NCI-H2029 (cell line): ENCODE data around the gene GALNT4.
A peak's percentile ranks its signal among the peaks of the same experiment; 100 is the strongest.

Source experiments
- DNase-seq: peaks from one replicate; lab custom pipeline; 2025; lab: John Stamatoyannopoulos, UW

Gene GALNT4

DNA sequence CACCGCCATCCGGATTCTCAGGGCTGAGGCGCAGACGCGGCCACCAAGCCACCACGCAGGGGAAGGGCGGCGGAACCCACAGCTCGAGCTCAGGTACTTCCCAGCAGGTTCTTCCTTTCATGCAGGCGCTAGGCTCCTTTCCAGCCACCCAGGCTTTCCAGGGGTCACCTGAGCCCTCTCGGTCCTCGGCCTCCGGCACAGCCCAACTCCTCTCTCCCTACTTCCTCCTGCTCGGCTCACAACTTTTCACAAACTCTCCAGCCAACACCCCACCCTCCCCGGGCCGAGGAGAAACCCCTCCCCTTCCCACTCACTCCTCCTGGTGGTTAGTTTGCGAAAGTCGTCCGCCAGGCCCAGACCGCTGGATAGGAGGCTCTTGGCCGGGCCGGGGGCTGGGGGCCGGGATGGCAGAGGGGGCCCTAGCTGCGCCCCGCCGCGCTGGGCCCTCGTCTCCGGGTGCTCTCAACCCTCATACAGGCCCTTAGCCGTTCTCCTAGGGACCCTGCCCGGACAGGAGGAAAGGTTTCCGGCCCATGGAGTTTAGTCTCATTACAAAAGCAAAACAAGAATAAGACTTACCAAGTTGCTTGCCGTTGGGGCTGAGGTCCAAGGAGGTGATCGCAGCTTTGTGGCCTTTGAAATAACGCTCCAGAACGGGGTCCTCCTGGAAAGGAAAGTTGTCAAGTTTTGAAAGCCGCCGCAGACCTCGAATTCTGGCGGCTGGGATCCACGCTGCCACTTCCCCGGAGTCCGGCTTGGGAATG is at the start of gene GALNT4:
Gene GALNT4 (minus strand): TSS at position 256 of the 764 bp plus-strand sequence. CDS start 247 bp downstream, at position 9.
- peak; percentile 31 for DNase-seq

DNA sequence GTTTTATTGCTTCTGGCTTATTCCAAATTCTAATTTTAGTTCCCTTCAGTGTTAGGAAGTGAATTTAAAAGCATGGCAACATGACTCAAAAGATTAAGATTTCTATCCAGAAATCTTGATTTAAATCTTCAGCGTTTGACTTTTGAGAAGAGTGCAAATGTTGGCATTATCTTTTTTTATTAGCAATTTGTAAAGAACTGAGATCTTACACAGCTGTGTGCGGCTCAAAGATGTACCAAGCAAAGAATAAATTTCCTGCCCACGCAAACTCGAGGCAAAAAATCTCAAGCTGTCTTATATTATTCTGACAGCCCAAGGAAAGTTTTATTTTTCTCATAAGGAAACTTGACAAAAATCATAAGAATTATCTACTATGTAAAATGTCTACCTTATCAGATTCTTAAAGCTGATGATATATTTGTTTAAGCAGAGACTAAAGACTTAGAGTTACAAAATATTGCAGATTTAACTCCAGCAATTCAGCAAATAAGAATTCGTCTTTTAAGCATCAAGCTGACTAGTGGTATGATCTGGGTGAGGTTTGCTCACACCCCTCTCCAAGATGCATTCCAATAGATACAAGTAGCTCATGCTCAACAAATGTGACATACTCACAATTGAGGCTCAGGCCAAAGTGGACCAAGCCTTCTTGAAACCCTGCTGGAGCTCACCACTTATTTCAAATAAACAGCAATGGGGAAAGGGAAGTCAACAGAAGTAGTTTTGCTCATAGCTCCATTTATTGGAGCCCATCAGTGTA is 48.6 kb upstream of the GALNT4 start:
- no peak for DNase-seq

- DNase-seq = no peak
Observed at GRCh38 chr12:89571491-89572195, 47.0 kb upstream of the GALNT4 start.

DNA sequence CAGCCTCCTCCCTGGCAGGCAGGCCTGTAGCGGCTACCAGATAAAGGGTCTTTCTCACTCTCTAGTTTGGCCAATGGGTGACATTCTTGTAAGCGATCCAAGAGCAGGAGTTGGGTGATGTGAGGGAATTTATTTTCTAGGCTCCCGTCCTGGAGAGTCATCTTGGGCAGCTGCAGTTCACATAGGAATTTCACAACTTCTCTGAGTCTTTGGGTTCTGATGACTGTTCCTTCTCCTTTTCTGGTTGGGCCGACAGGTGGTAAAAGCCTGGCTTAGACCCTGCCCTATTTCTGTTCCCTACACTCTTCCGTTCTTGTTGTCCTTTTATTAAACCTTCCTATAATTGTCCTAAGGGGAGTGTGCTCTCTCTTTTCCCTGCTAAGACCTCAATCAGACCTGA is 43.9 kb upstream of the GALNT4 start:
- DNase-seq = no peak

DNA sequence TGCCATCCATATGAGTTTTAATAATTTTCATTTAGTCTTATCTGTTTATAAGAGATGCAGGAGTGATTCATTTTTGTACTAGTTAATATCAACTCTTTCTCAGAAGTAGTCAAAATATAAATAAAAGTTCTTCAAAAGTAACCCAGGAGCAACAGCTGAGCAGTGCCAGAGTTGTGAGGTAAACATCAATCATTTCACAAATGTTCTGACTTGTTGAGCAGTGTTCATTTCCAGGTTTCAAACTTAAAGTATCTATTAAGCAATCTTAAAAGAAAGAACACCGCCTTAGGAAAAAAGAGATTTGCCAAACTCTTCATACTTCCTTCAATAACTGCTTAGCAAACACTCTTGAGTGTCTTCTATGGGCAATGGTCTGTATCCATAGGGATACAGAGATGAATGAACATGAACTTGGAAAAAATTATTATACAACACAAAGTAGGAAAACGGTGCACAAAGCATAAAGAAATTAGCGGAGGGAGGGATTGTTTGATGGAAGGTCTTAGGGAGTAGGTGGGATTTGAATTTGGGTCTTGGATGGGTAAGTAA is 43.2 kb upstream of the GALNT4 start:
- DNase-seq = no peak

GRCh38 chr12:89566615-89567014 is 42.0 kb upstream of the GALNT4 start:
- DNase-seq = peak; percentile 23

- no peak for DNase-seq
Observed at GRCh38 chr12:89565002-89565401, 40.4 kb upstream of the GALNT4 start.

- no peak for DNase-seq
Observed at GRCh38 chr12:89559753-89560152, 35.2 kb upstream of the GALNT4 start.

GRCh38 chr12:89556976-89557375 is 32.4 kb upstream of the GALNT4 start:
- peak; percentile 4 for DNase-seq

GRCh38 chr12:89552376-89552775 is 27.8 kb upstream of the GALNT4 start:
- DNase-seq = no peak

DNA sequence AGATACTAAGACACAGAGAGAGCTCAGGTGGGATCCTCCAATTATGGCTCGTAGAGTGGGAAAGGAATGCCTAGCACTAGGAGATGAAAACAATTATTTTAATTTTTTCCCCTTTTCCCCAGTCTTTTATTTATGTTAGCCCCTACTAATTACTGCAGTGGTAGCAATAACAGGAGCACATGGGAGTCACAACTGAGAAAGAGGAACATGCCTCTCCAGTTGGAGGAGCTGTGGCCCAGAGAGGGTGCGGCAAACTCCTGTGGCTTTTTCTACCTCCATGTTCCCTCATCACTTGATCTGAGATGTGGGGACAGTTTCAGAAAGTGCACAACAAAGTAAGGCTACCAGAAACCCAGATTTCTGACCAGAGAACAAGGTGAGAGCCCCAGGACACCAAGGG is 27.2 kb upstream of the GALNT4 start:
- DNase-seq = no peak

DNA sequence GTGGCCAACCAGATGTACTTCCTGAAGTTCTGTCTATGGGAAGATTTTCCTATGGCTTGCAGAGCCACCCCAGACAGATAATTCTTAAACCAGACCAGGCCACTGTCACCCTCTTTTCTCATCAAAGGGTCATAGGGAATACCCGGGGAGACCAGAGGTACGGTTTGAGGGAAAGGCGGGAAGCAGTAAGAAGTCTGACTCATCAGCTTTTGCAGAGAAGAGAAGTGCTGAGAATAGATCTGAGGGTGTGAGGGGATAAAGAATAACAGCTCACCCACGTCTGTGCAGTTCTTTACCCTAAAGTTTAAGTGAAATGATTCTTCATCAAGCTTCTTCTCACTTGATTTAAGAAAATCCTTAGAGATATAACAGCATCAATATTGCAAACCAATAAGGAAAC is 22.5 kb upstream of the GALNT4 start:
- DNase-seq = no peak

GRCh38 chr12:89546151-89546550 is 21.6 kb upstream of the GALNT4 start:
- no peak for DNase-seq

DNA sequence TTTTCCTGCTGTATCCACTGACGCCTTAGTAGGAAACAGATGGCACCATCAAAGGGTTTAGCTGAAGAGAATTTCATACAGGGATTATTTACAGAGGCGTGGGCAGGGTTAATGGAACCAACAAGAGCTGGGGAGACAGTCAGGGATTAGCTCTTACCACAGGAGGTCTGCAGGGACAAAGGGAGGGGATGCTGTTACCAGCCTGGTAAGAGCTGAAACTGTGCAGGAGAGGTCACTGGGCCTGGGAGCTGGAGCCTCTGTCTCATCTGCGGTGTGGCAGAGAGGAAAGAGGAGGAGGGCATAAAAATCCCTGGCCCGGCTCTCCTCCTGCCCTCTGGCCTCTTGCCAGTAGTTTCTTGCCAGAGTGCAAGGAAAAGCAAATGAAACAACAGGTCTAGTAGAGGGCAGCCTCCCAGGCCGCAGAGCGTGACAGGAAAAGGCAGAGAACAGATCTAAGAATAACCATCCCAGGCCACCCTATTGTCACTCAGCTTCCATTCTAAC is 20.1 kb upstream of the GALNT4 start:
- DNase-seq = peak; percentile 81

DNA sequence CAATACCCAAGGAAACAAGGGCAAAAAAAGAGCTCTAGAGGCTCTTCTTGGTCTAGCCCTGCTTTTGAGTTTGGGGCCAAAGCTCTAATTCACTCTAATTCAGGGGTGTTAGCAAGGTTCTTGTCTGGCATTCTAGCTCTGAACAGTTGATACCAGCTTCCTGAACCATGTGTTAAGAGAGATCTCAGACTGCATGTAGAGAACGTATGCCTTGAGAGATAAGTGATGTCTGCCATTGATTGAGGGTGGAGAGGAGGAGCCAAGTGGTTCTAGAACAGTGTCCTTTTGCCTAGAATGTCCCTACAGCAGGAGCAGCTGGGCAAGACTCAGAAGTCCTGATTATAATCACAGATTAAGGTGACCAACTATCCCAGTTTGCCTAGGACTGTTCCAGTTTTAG is 19.4 kb upstream of the GALNT4 start:
- DNase-seq = no peak

GRCh38 chr12:89542912-89543592 is 18.5 kb upstream of the GALNT4 start:
- peak; percentile 84 for DNase-seq

GRCh38 chr12:89542236-89542635 is 17.6 kb upstream of the GALNT4 start:
- no peak for DNase-seq

GRCh38 chr12:89540586-89540985 is 16.0 kb upstream of the GALNT4 start:
- no peak for DNase-seq

- DNase-seq = no peak
Observed at GRCh38 chr12:89539426-89540223, 15.0 kb upstream of the GALNT4 start.

DNA sequence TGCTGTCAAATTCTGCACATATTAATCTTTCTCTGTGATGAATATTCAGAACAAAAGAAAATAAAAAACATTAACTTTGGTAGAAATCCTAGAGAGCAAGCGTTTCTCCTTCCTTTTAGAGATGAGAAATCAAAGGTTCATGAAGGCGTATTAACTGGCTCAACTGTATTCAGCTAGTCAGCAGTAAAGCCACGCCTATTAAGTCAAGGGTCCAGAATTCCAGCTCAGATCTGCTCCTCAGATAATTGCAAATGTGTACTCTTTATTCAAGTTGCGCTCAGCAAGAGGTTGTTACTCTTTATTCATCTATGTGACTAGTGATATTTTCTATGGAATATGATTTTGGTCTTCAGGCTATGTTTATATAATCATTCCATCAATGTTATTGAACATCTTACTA is 14.3 kb upstream of the GALNT4 start:
- no peak for DNase-seq

DNA sequence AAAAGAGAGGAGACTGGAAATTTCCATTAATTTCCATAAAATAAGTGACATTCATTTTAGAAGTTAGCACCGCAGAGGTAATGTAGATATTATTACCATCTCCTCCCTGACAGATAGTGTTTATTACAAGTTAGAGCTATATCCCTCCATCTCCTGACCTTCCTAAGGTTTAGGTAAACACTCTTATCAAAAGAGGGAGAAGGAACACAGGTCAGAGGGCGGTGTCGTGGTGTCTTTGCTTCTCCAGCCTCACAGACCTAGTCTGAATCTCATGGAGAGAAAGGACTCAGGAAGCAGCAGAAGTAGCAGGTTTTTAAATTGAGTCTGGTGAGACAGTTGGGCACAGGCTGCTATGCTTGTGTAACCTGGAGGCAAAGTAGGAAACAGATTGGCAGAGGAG is 12.8 kb upstream of the GALNT4 start:
- DNase-seq = no peak
